ENCODE data around the gene ZPR1.
"Not testable (repeated sequence)": the region's sequence is repeated elsewhere in the genome, so short reads cannot be mapped to it uniquely, and the experiment has no call there.

ZPR1 gene

DNA sequence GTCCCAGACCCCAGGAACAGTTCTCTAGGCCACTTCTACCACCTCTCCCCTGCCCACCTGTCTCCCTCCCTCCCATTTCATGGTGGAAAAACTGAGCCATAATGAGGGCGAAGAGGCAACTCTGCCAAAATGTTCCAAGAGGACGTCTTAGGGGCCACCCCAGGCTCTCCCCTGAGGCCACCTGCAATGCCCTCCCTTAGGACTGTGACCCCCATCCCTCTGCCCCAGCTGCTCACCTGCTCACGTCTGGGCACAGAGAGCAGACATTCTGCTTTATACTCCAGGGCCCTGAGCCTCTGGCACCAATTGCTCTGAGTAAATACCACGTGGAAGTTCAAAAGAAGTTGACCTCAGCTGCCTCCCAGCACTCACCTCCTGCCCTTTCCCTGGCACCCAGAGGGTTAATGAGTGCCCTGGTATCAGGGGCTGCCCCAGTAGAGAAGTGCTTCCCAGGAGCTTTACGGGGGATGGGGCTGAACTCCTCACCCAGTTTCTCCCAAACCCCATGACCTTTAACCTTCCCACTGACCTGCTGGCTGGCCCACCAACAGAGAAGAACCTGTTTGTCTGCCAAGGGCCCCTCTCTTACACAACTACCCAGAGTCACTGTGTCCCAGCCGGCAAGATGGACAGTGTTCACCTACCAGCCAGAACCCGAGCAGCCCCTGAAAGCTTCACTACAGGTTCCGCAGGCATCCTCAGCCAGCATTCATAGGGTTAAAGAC lies 4.5 kb upstream of the ZPR1 start:
- no peak for DNase-seq (ENCODE audit: low read depth)

DNA sequence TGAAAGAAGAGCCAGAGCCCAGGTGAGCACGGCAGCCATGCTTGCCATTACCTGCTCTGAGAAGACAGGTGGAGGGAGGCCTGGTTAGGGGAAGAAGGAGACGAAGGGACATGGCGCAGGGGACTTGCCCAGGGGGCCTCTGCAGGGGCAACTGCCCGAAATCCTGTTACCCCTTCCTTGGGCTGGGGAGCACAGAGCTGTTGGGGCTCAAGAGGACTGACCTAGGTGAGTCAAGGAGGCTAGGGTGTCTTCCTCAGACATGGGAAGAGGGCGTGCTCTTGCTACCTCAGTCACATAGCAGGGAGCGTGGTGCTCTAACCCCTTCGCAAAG lies 4.0 kb upstream of the ZPR1 start, which contains the start of gene APOA5:
APOA5 (minus strand) TSS at position 67 of the 331 bp plus-strand sequence; CDS start at position 48, 19 bp downstream.
- no peak for DNase-seq (ENCODE audit: low read depth)

- DNase-seq (ENCODE audit: low read depth): no peak
Measured at GRCh38 chr11:116791002-116791812, 3.4 kb upstream of the ZPR1 start.

DNA sequence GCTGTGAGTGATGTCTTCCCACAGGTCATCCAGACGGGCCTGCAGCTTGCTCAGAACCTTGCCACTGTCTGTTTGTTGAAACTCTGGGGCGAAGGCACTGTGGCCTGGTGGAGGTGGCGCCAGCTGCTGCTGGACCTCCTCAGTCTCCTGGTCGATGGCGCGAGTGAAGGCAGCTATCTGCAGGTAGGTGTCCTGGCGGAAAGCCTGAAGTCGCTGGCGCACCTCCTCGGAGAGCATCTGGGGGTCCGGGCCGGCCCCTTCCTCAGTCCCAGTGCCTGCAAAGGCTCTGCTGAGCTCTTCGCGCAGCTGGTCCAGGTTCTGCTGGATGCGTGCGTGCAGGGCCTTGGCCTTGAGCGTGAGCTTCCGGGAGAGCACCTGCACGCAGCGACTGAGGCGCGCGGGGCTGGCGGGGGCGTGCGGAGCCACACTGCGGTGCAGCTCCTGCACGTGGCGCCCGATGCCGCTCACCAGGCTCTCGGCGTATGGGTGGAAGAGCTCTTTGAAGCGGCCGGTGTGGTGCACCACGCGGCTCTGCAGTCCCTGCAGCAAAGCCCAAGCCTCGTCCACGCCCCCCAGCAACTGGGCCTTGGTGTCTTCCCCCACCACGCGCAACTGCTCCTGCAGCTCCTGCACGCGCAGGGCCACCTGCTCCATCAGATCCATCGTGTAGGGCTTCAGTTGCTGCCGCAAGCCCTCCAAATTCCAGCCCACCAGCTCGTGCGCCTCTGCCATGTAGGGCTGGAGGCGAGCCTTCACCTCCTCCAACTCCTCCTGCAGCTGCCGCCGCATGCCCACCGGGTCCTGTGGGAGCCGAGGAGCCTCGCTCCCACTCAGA lies 2.6 kb upstream of the ZPR1 start:
- DNase-seq (ENCODE audit: low read depth): no peak

DNA sequence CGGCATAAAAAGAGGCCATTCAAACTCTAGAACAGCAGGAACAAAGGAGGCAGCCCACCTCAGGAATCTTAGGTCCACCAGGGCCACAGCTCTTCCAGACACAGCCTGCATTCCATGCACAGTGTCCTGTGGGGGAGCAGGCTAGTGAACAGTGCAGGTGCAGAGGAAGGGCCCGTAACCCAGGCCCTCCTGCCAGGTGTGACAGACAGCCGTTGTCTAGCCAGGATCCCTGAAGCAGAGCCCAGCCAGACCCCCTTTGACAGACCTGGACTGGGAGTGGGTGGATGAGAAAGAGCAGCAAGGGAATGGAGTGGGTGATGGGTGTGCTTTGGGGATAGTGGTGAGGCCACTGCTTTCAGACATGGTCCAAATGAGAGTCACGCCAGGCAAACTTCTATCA lies 1.2 kb upstream of the ZPR1 start:
- DNase-seq (ENCODE audit: low read depth): no peak

GRCh38 chr11:116788534-116788933 lies 711 bp upstream of the ZPR1 start:
- DNase-seq (ENCODE audit: low read depth): no peak

- DNase-seq (ENCODE audit: low read depth): no peak
Measured at GRCh38 chr11:116787436-116787785, 412 bp downstream of the ZPR1 start.

DNA sequence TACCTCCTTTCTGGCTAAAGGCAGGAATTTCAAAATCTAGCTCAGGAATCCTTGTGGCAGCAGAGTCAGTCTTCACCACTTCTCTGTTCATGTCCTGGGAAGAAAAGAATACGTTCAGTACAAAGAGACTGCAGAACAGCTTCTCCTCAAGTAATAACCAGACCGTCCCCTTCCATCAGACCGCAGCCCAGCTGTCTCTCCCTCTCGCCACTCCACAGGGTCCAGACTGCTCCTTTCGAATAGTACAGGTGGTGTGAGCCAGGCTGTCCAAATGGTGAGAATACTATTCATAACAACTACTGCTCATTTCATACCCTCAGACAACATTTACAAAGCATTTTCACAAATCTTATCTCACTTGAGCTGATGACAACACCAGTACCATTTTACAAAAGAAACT lies 857 bp downstream of the ZPR1 start:
- DNase-seq (ENCODE audit: low read depth): no peak

DNA sequence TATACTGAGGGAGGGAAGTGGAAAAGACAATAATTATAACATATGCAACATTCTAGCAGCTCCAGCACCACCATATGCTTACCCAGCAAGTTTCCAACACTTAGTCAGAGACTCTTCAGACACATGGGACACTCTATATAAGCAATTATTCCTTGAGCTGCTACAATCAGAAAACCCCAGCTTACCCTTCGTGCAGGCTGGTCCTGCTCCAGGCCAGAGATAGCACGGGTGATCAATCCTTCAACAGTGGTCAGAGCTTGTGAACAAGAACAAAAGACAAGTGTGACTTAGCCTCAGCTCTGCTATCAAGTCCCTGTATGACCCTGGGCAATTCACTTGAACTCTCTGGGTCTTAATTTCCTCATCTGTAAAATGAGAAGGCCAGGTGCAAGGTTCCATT lies 1.5 kb downstream of the ZPR1 start:
- no peak for DNase-seq (ENCODE audit: low read depth)

- peak; percentile 61 for DNase-seq (ENCODE audit: low read depth)
Measured at GRCh38 chr11:116782728-116783127, 5.1 kb downstream of the ZPR1 start.

DNA sequence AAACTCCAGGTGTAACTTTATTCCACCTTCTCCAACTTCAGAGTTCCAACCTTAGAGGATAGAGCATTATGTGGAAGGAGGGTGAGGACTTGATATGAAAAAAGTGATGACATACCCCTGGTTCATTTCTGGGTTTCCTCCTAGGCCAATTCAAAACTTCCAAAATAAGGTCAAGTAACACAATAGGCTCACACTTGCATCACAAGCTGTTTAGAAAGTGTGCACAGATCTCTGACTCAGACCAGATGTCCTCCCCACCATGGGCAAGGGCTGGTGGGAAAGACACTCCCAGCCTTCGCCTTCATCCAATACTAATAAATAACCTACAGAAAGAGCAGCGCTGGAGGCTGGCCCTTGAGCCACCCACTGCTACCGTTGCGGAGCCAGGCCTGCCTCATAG lies 9.3 kb downstream of the ZPR1 start:
- no peak for DNase-seq (ENCODE audit: low read depth)

GRCh38 chr11:116777056-116777455 lies 10.8 kb downstream of the ZPR1 start:
- DNase-seq (ENCODE audit: low read depth): no peak

DNA sequence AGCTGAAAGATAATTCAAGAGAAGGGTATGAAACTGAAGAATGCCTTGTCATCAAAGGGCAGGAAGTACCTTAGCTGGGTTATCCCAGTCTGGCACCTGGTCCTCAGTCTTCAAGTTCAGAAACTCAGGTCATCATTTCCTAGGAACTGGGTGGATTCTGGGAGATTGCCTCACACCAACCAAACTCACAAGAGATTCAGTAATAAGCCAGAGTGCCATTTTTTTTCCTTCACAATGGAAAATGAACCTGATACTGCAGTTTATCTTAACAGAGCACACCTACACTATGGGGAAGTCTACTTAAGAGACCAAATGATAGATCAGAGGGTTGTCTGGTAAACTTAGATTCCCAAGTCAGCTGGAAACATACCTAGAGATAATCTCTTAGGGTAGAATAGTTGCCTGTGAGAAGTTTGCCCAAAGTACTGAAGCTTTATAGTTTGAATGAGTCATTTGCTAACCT lies 11.3 kb downstream of the ZPR1 start:
- no peak for DNase-seq (ENCODE audit: low read depth)

- no peak for DNase-seq (ENCODE audit: low read depth)
Measured at GRCh38 chr11:116775975-116776374, 11.8 kb downstream of the ZPR1 start.

- DNase-seq (ENCODE audit: low read depth): no peak
Measured at GRCh38 chr11:116774661-116775060, 13.2 kb downstream of the ZPR1 start.

DNA sequence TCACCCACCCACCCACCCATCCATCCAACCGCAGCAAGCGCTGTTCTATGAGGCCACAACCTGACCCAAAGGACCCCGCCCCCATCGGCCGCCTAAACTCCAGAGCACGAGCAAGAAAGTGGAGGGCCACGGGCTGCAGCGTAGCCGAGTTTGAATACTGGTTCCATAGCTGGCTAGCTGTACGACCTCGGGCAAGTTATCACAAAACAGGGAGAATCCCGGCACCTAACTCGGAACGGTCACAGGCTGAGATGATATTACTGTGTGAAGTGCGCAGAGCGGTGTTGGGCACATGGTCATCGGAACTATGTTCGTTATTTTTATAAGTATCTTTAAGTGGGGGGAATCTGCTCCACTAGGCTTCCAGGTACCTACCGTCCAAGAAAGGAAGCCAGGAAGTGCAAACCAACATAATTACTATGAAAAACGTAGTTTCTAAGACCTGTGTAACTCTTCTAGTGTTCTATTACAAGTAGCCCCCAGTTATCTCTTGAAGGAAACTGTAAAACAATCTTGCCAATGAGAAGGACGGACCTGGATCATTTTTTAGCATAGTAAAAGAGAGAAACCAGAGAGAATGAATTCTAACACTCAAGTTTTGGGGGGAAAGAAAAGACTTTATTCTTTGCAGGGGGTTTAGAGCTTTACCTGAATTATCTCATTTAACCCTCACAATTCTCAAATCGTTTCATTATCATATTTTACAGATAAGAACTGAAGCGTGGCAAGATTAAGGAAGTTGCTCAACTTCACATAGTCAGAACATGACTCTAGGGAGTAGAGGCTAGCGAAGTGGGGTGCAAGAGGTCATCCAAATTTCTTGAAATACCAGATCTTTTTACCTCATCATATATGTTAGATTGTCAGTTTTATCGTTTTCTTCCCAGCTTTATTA lies 14.4 kb downstream of the ZPR1 start:
- DNase-seq (ENCODE audit: low read depth): no peak

DNA sequence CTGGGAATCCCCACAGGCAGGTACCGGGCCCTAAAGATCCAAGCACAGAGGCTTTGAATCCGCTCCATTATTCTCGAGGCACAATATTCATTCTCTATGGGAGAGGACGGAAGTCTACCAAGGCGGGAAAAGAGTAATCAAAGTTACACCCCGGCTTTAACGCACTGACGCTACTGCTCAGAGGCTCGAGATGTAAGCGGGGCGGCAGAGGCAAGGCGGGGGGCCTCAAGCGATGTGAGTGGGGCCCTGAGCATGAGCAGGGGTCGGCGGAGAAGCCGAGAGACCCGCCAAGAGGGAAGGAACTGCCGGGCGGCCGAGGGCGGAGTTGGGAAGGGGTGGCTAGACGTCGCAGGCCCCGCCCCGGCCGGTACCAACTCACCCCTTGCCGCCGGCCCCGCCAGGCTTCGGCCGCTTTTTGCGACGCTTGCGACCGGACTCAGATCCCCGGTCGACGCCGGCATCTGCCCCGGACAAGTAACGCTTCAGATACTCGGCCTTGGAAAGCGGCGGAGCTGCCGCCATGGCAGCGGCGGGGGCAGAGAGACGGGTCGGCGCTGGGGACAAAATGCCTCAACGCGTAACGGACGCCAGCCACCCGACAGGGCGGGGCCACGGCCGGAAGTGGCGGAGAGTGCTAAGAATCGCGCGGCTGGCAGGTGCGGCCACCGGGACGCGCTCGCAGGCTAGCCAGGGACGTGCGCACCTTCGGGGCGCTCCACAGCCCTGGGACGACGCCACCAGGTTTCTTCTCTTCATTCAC lies 15.2 kb downstream of the ZPR1 start, which contains the start of gene BUD13:
BUD13 (minus strand) TSS at position 545 of the 760 bp plus-strand sequence; CDS start at position 522, 23 bp downstream.
- peak; percentile 59 for DNase-seq (ENCODE audit: low read depth)

DNA sequence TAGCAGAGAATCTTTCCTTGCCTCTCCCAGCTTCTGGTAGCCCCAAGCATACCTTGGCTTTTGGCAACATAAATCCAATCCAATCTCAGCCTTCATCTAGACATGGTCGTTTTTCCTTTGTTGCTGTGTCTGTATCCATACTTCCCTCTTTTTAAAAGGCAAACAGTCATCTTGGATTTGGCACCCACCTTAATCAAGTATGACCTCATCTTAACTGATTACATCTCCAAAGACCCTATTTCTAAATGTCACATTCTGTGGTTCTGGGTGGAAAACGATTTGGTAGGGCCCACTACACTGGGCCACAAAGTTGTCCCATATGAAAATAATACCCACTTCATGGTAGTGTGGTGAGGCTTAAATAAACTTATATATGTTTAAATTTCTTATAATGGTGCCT lies 15.9 kb downstream of the ZPR1 start:
- no peak for DNase-seq (ENCODE audit: low read depth)

DNA sequence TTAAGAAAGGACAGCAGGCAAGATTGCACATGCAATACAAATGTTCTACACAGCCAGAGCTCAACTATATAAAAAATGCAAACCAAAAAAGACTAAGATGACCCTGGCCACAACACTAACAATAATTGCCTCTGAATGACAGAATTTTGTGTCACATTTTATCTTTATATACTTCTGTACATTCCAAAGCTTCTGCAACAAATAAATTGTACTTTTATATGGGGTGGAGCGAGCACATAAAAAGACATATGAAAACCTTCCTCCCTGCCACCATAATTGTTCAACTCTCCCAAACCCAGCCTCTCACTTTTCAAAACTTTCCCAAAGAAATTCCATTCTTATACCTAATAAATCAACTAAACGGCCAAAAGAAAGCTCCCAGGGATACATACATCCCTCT lies 25.7 kb downstream of the ZPR1 start:
- DNase-seq (ENCODE audit: low read depth): no peak

DNA sequence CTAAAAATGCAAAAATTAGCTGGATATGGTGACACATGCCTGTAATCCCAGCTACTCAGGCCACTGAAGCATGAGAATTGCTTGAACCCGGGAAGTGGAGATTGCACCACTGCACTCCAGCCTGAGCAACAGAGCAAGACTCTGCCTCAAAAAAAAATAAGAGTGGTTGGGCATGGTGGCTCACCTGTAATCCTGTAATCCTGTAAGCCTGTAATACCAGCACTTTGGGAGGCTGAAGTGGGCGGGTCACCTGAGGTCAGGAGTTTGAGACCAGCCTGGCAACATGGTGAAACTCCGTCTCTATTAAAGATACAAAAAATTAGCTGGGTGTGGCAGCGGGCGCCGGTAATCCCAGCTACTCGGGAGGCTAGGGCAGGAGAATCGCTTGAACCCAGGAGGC lies 31.8 kb downstream of the ZPR1 start:
- DNase-seq (ENCODE audit: low read depth): not testable (repeated sequence)

Measured in stromal cell of bone marrow (primary cell).